Fibroblast of lung (primary cell): ENCODE results near the gene ANKLE2. TPM values are rescaled to one million over a fixed set of nuclear protein-coding genes. Genes with fewer than 3 reads are reported as not detected.

Experiments used
- DNase-seq, 2 donors: peaks; one replicate each; pipeline versions ENCODE4 v3.0.0 to v3.0.0-alpha.2; 2010; ENCODE audit warnings: low read depth in 2 of 2
- H2AFZ ChIP-seq: 2 replicates; pipeline ENCODE4 v1.5.1; 2012; ENCODE audit warnings: low read length, control low read depth, inconsistent platforms
- H3K27ac ChIP-seq: 2 replicates; pipeline ENCODE4 v1.5.1; 2011; ENCODE audit warnings: low read length, control low read depth; ENCODE audit not compliant: insufficient read depth
- H3K27me3 ChIP-seq: 2 replicates; pipeline ENCODE4 v1.5.1; 2011; ENCODE audit warnings: mild to moderate bottlenecking, low read length; ENCODE audit not compliant: control insufficient read depth, insufficient read depth
- H3K36me3 ChIP-seq: 2 replicates; pipeline ENCODE4 v1.5.1; 2011; ENCODE audit warnings: low read length; ENCODE audit not compliant: control insufficient read depth, insufficient read depth
- H3K4me1 ChIP-seq: 2 replicates; pipeline ENCODE4 v1.5.1; 2011; ENCODE audit warnings: low read length; ENCODE audit not compliant: control insufficient read depth, insufficient read depth; ENCODE audit errors: extremely low read depth
- H3K4me2 ChIP-seq: 2 replicates; pipeline ENCODE4 v1.5.1; 2011; ENCODE audit warnings: low read length, control low read depth; ENCODE audit not compliant: insufficient read depth; ENCODE audit errors: extremely low read depth
- H3K4me3 ChIP-seq, 4 experiments: fragments of 200-600 bp in 1 of 4; sonication (generic) in 1 of 4; replicated peaks in 1 of 4; 2 replicates each; pipeline ENCODE4 v1.5.1; 2011 to 2016; ENCODE audit warnings: low read length in 4 of 4, low read depth in 3 of 4, mild to moderate bottlenecking in 3 of 4, control low read depth in 2 of 4, inconsistent platforms in 1 of 4, mixed read lengths in 1 of 4; ENCODE audit not compliant: insufficient read depth in 1 of 4; ENCODE audit errors: control extremely low read depth in 1 of 4
- H3K79me2 ChIP-seq: 2 replicates; pipeline ENCODE4 v1.5.1; 2012; ENCODE audit warnings: mild to moderate bottlenecking, low read length, inconsistent platforms; ENCODE audit not compliant: control insufficient read depth, insufficient read depth
- H3K9ac ChIP-seq: 2 replicates; pipeline ENCODE4 v1.5.1; 2011; ENCODE audit warnings: mild to moderate bottlenecking, low read length, control low read depth; ENCODE audit not compliant: insufficient read depth
- H3K9me3 ChIP-seq: 2 replicates; pipeline ENCODE4 v1.5.1; 2012; ENCODE audit warnings: low read depth, low read length; ENCODE audit not compliant: control insufficient read depth, insufficient read depth
- H4K20me1 ChIP-seq: 2 replicates; pipeline ENCODE4 v1.5.1; 2011; ENCODE audit warnings: low read length; ENCODE audit not compliant: control insufficient read depth, insufficient read depth; ENCODE audit errors: extremely low read depth
- EZH2 ChIP-seq: IDR thresholded peaks from 2 replicates; pipeline ENCODE4 v1.5.1; 2012; ENCODE audit warnings: low read length, control low read depth, mild to moderate bottlenecking; ENCODE audit errors: missing control alignments
- polyA plus RNA-seq, 2 donors: library from polyadenylated mRNA; depleted of rRNA in 1 of 2; stranded (reverse) in 1 of 2; unstranded in 1 of 2; fragments of >200 nt; gene quantifications; 2 replicates each; pipeline ENCODE4 v1.2.1, GENCODE V29; 2011 to 2012; ENCODE audit warnings: missing spikeins in 1 of 2
- total RNA-seq: library from RNA; depleted of rRNA; stranded (reverse); fragments of >200 nt; gene quantifications from 2 replicates; pipeline ENCODE4 v1.2.1, GENCODE V29; 2014
- TF ChIP-seq, protein P1 (sequence below), 2 donors: IDR thresholded peaks in 1 of 2; conservative IDR thresholded peaks in 1 of 2; 1 replicate in 1 of 2; 2 replicates in 1 of 2; pipeline ENCODE4 v1.5.1; 2011 to 2012; ENCODE audit warnings: low read length in 2 of 2, control low read depth in 1 of 2, inconsistent platforms in 1 of 2, low read depth in 1 of 2, mild to moderate bottlenecking in 1 of 2

The ANKLE2 gene
- total and polyA plus RNA-seq, 2 donors (not counting 1 experiment from before 2014, with no cell fraction given), result 55.8 to 55.9 TPM

DNA sequence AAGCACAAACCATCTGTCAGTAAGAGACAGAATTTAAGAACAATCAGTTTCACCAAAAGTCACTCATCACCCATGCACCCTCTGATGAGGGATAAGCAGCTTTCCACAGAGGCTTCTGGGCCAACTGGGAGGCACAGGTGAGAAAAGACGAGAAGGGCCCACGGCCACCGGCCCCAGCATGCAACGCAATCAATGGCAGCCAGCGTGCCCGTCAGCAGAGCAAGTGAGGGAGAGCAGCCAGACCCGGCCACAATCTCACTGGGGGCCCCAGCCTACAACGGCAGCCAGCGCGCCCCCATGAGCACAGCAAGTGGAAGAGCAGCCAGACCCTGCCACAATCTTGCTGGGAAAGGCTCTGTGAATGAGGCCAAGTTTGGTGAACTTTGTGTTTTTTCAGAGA, 13.3 kb downstream of the ANKLE2 start:
- Histone ChIP-seq H3K9me3 (no peaks in the 10 kb centered on the region), H3K9ac (no peak overlapping the region), H3K36me3 (peaks cover 45% of the 10 kb centered on the region), H2AFZ (no peak overlapping the region), H3K27ac (no peak overlapping the region), H3K4me2 (no peak overlapping the region), H4K20me1 (no peaks in the 10 kb centered on the region), H3K27me3 (no peaks in the 10 kb centered on the region), H3K4me1 (no peaks in the 10 kb centered on the region), H3K4me3 (no peak overlapping the region), H3K79me2 (peaks cover 67% of the 10 kb centered on the region)
- TF ChIP-seq, protein P1, sequence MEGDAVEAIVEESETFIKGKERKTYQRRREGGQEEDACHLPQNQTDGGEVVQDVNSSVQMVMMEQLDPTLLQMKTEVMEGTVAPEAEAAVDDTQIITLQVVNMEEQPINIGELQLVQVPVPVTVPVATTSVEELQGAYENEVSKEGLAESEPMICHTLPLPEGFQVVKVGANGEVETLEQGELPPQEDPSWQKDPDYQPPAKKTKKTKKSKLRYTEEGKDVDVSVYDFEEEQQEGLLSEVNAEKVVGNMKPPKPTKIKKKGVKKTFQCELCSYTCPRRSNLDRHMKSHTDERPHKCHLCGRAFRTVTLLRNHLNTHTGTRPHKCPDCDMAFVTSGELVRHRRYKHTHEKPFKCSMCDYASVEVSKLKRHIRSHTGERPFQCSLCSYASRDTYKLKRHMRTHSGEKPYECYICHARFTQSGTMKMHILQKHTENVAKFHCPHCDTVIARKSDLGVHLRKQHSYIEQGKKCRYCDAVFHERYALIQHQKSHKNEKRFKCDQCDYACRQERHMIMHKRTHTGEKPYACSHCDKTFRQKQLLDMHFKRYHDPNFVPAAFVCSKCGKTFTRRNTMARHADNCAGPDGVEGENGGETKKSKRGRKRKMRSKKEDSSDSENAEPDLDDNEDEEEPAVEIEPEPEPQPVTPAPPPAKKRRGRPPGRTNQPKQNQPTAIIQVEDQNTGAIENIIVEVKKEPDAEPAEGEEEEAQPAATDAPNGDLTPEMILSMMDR (conservative IDR thresholded peaks at IDR 0.05 in 1 of 2, IDR thresholded peaks at IDR 0.05 in 1 of 2; ENCODE audit: low read depth in 1 of 2, low read length in 2 of 2), result no peak
- TF ChIP-seq EZH2, result no peak
- no peak for DNase-seq

DNA sequence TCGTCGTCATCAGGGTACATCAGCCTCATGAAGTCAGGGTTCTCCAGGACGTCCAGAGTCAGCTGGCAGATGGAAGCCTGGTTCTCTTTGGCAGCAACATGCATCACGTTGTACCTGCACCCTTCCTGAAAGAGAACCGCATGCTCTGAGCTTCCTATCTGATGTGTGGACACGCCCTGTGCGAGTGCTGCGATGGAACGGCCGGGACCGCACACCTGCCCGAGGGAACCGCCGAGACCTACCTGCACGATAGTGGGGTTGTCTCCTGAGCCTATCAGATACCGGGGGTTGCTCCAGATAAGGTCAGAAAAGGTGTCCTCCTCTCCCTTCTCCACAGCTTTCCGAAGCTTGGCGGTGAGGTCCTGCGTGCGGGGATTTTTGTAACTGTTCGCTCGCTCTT, 13.7 kb downstream of the ANKLE2 start:
- H3K9me3 ChIP-seq, result no peaks in the 10 kb centered on the region
- H3K9ac ChIP-seq, result no peak overlapping the region
- no peak for DNase-seq
- no peaks in the 10 kb centered on the region for H3K27me3 ChIP-seq
- H3K27ac ChIP-seq, result no peak overlapping the region
- H3K4me2 ChIP-seq, result no peak overlapping the region
- peaks cover 42% of the 10 kb centered on the region for H3K36me3 ChIP-seq
- H3K4me1 ChIP-seq, result no peaks in the 10 kb centered on the region
- TF ChIP-seq, protein P1 (conservative IDR thresholded peaks at IDR 0.05 in 1 of 2, IDR thresholded peaks at IDR 0.05 in 1 of 2; ENCODE audit: low read depth in 1 of 2, low read length in 2 of 2), result no peak
- TF ChIP-seq EZH2, result no peak
- peaks cover 67% of the 10 kb centered on the region for H3K79me2 ChIP-seq
- no peaks in the 10 kb centered on the region for H4K20me1 ChIP-seq
- no peak overlapping the region for H3K4me3 ChIP-seq
- no peak overlapping the region for H2AFZ ChIP-seq

- no peak overlapping the region for H3K4me3 ChIP-seq
- DNase-seq, result no peak
- H3K27me3 ChIP-seq, result no peaks in the 10 kb centered on the region
- no peak overlapping the region for H2AFZ ChIP-seq
- no peaks in the 10 kb centered on the region for H4K20me1 ChIP-seq
- no peak overlapping the region for H3K4me2 ChIP-seq
- no peaks in the 10 kb centered on the region for H3K4me1 ChIP-seq
- no peak overlapping the region for H3K9ac ChIP-seq
- H3K9me3 ChIP-seq, result no peaks in the 10 kb centered on the region
- peaks cover 67% of the 10 kb centered on the region for H3K79me2 ChIP-seq
- no peak overlapping the region for H3K27ac ChIP-seq
- TF ChIP-seq, protein P1 (conservative IDR thresholded peaks at IDR 0.05 in 1 of 2, IDR thresholded peaks at IDR 0.05 in 1 of 2; ENCODE audit: low read depth in 1 of 2, low read length in 2 of 2), result no peak
- no peak for TF ChIP-seq EZH2
- peaks cover 46% of the 10 kb centered on the region for H3K36me3 ChIP-seq
Observed at GRCh38 chr12:132747395-132747794, 14.2 kb downstream of the ANKLE2 start.
